ACHN (cell line): ENCODE results near the gene FHIT.
"Not testable (repeated sequence)": the region's sequence is repeated elsewhere in the genome, so short reads cannot be mapped to it uniquely, and the experiment has no call there.

Experiments
- DNase-seq: peaks from one replicate; pipeline ENCODE4 v3.0.0-alpha.2; 2015
- in situ Hi-C: cut with HindIII; loops from 2 replicates; pipeline ENCODE4 v1.10.0; 2017; ENCODE audit warnings: low sequenced_read_pairs, low pct_ligation_motif_present, low pct_unique_long_range_greater_than_20kb

FHIT gene

DNA sequence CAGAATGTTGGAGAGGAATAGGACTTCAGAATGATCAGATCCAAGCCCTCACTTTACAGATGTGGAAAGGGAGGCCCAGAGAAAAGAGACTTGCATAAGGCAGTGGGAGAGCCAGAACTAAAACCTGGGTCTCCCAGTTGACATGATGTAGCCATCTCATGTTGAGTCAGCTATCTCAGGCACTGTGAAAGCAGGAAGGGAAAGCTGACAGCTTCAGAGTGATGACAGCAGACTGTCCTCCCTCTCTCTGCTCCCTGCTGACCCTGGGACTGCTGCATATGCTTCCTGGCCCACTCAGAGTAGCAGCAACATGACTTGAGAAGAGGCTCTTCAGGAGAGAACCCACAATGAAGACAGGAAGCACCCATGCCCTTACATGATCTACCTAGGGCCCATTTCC is 14.7 kb downstream of the FHIT start:
- no peak for DNase-seq
- in situ Hi-C loops, result no loop called here

DNA sequence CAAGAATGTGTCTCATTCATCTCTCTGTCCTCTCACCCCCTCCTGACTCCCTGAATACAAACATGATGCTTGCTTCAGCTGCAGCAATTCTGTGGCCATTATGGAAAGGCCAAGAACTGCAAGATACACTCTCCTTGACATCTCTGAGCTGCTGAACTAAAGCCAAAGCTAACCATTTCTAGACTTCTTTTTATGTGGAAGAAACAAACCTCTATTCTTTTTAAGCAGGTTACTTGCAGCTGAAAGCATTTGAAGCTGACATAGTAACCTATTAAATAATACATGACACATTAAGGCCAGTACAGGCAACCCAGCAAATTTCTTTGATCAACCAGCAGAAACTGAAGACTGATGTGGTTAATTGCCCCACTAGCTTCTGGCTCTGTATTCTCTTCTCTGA is 17.5 kb downstream of the FHIT start:
- peak; percentile 85 for DNase-seq
- in situ Hi-C loops, result no loop called here

DNA sequence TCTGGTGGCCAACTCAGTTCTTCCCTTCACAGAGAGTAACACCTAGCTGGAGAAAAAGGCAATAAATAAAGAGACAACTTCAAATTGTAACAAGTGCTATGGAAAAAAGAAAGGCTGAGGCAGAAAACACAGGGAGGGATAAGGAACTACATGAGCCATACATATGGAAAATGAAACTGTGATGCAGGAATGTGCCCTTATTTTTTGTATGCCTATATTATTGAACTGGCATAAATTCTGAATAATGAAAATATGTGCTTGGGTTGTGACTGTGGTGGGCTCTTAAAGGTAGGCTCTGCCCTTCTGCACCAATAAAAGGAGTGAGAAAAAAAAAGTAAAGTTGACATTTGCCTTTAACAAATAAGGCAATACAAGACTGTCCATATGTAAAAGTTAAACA is 19.6 kb downstream of the FHIT start:
- no peak for DNase-seq
- in situ Hi-C loops, result no loop called here

DNA sequence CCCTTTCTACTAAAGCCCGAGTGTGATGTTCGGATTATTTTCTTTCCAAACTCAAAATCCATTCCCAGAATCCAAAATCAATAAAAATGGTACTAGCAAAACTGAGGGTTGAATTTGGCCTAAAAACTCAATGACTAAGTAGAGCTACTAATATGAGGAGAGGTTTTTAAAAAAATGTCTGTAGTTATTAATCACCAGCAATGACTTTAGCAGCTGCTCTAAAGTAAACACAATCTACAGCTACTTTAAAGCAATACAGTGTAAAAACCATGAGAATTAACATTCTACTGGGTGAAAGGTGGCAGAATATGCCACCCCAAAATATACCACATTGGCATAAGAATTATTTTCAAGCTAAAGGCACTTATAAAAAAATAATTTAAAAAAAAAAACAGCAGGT is 23.5 kb downstream of the FHIT start:
- no peak for DNase-seq
- in situ Hi-C loops, result no loop called here

DNA sequence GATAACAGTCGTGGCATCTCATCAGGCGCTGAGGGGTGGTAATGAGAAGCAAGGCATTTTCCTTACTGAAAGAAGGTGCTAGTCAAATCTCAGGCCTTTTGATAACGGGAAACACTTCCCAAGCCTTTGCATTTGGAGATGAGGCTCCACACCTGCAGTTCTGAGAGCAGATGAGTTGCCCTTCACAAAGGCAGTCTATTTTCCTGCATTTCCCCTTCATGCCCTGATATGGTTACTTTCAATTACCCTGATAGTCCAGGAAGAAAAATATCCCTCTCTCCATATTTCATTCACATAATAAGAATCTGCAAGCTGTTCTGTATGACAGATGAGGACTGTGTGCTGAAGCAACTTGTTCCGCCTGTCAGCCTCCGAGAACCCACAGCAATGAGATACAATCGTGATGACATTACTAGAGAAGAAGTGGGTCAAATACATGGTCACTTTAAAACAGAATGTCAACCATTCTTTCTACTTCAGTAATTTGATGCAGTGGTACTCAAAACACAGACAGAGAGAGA is 25.0 kb downstream of the FHIT start:
- DNase-seq, result no peak
- in situ Hi-C loops, result no loop called here

DNA sequence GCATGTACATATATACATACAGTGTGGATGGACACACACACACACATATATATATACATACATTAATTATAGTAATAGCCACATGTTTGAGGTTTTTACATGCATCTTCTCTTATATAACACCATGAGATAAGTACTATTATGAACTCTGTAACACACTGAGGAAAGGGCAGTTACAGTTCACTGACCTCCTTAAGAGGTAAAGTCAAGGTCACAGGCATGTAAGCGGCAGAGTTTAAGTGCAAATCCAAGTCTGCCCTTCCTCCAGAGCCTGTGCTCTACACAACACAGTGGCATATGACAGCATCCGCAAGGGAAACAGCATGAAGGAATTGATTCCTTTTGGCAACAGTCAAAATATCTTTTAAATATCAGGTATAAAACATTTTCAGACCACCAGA is 26.4 kb downstream of the FHIT start:
- DNase-seq, result no peak
- in situ Hi-C loops, result no loop called here

DNA sequence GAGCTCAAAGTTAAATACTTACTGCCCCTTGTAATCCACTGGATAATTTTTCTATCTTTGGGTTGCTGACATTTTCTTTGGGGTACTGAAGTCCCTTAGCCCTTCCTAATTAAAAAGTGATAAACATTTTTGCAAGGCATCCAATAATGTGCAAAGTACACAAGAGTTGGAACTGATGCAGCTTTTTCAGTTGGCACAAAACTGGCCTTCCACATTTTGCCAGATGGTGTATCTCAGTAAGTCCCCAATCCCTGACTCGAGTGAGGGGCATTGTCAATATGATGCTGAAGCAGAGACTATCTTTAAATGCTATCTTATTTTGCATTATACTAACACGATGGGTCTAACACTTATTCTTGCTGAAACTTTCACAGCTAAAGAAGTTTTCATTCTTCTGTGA is 27.8 kb downstream of the FHIT start:
- in situ Hi-C loops, result no loop called here
- DNase-seq, result no peak

DNA sequence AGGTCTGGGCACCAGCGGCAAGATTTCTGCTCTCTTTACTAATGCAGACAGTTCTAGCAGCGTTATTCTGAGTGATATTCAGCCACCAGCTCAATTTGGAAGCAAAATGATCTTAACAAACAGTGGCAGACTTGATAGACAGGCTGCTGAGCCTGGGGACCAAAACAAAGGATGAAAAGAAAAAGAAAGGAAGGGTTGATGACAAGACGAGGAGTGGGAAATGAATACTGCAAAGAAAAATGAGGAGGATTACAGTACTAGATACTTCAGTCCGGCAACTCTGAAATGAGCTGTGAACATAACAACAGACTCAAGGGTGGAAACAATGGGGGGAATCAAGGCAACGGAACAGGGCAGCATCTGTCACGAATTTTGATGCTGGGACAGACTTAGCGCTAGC is 28.8 kb downstream of the FHIT start:
- in situ Hi-C loops, result no loop called here
- no peak for DNase-seq

DNA sequence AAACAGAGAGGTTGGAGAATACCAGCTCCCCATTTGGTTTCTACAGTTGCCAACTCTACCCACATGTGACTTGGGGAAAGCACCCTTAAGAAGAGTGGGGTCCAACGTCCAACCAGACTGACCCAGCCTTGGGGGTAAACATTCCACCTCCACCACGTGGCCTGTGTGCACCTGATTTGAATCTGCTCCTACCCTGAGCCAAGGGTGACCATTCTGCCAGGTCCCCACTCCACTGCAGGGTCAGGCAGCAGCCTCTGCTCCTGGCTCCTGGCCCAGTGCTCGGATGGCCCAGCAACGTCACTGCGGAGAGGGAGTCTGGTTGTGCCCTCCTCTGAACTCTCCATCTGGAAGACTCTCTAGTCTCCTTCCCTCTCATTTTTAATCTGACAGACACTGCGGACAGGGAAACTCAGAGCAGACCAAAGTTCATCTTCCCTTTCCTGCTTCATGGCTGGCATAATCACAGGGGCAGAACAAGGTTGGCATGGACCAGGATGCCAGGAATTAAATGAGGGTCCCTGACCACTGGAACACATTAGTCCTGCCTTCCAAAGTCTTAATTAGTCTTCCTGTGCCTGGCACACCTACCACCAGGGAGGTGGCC is 29.4 kb downstream of the FHIT start:
- in situ Hi-C loops, result no loop called here
- DNase-seq, result no peak

DNA sequence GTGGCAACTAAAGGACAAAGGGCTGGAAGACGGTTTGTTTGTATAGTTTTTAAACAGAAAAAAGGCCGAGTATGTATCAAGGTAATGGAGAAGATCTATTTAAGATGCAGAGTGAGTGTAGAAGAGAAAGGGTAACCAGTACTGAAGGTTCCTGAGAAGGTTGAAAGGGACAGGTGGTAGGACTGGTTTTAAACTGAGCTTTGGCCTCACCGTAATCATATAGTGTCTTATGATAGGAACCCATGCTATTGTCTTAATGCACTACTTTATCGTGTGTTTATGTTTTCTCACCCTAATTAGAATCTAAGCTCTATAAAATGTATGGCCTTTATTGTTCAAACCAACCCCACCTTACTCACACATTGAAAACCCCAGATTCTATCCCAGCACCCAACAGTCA is 32.7 kb downstream of the FHIT start:
- in situ Hi-C loops, result no loop called here
- no peak for DNase-seq

DNA sequence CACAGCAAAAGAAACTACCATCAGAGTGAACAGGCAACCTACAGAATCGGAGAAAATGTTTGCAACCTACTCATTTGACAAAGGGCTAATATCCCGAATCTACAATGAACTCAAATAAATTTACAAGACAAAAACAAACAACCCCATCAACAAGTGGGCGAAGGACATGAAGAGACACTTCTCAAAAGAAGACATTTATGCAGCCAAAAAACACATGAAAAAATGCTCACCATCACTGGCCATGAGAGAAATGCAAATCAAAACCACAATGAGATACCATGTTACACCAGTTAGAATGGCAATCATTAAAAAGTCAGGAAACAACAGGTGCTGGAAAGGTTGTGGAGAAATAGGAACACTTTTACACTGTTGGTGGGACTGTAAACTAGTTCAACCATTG is 35.1 kb downstream of the FHIT start:
- DNase-seq, in situ Hi-C loops: not testable (repeated sequence)

DNA sequence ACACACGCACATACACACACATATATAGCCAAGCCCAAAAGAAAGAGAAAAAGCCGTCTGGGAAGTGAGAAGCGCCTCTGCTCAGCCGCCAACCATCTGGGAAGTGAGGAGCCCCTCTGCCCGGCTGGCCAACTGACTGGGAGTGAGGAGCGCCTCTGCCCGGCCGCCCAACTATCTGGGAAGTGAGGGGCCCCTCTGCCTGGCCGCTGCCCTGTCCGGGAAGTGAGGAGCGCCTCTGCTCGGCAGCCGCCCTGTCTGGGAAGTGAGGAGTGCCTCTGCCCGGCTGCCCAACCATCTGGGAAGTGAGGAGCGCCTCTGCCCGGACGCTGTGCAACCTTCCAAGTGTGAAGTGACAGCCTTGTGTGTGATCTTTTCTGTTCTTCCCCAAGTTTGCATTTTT is 49.2 kb downstream of the FHIT start:
- in situ Hi-C loops, result no loop called here

DNA sequence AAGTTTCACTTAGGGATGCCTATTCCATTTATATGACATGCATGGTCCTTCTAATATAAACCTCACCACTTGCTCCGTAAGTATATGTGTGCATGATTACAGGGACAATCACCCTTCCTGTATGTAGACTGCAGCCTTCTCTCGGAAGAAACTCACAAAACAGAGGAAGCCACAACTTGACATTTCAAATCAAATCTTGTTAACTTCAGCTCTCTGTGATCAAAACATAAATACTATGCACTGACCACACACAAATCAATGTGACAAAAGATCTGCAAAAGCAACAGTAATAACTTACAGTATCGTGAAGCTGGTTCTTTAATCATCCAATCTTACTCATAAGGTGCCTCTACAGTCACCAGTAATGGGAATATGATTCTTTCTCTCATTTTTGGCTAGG is 50.2 kb downstream of the FHIT start:
- no peak for DNase-seq
- in situ Hi-C loops, result no loop called here

More for the DNA sequence above, 49.2 kb downstream of the FHIT start:
- DNase-seq, result no peak

DNA sequence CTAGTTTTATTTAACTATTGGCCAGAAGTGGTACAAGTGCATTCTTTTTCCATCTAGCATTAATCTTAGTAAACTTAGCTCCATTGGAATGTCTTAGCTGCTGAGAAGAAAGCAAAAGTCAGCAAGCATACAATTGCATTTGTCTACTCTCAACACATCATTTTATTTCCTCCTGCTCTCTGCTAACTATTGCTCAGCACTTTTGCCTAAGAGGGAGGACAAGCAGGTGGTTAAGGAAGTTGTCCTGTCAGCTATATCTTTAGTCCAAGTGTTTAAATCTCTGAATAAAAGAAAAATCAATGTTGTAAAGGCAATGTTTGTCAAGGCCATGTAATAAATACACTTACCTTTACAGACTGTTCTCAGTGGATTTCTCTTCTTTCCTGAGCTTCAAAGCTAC is 51.0 kb downstream of the FHIT start:
- in situ Hi-C loops, result no loop called here

DNA sequence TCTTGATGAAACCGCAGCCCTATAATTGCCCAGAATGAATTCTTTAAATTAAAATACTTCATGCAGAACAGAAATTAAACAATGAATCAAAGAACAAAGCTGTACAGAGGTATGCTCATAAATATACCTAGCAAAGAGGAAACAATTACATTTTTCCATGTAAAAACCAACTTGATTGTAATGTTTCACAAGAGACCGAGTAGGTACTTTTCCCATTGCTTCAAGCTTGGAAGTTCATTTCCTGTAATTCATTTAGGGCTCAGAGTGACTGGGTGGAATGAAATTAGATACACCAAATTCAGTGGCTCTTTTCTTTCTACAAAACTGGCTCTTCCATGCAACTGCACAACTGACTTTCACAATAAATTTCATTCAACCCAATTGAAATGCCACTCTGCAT is 51.4 kb downstream of the FHIT start:
- in situ Hi-C loops, result no loop called here
- DNase-seq, result no peak

More for the DNA sequence above, 51.0 kb downstream of the FHIT start:
- DNase-seq, result no peak

DNA sequence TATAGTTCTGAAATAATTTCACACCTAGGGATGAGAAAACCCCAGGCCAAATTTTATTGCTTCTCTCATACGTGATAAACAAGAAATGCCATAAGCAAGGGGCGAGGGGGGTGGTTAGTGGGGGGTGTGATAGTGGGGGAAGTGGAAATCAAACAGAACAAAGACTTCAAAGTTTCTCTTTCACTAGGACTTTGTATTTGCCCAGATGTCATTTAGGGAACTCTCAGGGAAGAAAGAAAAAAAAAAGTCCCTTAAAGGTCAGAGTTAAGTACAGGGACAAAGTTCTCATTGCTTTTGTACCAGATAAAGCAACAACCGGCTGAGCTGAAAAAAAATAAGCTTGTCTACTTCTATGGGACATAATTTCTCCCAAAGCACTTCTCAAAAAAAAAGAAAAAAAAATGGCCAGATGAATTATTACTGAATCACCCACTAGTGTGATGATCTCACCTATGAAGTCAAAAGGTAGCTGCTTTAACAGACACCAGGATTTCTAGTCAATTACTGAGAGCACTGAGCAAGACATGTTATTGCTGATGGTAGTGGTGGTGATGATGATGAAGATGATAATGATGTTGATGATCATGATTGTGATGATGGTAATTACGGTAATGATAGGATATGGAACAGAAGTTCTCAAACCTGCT is 56.2 kb downstream of the FHIT start:
- in situ Hi-C loops, result no loop called here
- peak; percentile 15 for DNase-seq

DNA sequence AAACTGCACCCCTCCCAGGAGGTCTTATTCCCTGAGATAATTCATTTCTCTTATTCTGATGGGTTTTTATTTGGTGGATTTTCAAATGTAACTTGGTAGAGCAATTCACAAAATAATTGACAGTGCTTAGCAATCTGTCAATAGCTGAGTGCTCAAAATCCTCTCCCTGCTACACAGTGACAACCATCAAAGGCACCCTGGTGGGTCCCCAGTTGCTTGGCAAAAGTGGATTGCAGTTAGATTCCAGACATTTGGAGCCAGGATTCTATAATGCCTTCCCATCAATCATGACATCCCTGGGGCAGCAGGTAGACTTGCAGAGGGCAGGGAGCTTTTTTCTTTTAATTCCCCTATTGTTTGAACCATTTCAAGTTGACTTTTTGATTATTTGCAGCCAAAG is 59.0 kb downstream of the FHIT start:
- in situ Hi-C loops, result no loop called here
- no peak for DNase-seq

DNA sequence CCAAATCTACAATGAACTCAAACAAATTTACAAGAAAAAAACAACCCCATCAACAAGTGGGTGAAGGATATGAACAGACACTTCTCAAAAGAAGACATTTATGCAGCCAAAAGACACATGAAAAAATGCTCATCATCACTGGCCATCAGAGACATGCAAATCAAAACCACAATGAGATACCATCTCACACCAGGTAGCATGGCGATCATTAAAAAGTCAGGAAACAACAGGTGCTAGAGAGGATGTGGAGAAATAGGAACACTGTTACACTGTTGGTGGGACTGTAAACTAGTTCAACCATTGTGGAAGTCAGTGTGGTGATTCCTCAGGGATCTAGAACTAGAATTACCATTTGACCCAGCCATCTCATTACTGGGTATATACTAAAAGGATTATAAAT is 61.0 kb downstream of the FHIT start:
- in situ Hi-C loops, DNase-seq: not testable (repeated sequence)

DNA sequence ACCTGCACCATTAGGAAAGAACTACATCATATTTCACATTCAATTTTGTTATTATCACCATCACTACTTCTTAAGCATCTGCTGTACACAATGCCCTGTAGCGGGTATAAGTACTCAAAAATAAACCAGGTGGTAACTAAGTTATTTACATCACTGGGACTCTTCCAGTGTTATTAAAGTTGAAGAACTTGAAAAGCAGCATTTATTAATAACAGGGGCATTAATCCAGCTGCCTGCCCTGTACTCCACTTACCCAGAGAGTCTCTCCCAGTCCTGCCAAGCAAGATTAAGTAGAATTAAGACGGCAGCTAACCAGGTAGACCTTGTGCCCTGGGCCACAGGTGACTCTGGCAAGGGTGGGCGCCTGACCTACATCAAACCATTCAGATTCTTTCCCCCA is 65.2 kb downstream of the FHIT start:
- in situ Hi-C loops, result no loop called here
- DNase-seq, result no peak

DNA sequence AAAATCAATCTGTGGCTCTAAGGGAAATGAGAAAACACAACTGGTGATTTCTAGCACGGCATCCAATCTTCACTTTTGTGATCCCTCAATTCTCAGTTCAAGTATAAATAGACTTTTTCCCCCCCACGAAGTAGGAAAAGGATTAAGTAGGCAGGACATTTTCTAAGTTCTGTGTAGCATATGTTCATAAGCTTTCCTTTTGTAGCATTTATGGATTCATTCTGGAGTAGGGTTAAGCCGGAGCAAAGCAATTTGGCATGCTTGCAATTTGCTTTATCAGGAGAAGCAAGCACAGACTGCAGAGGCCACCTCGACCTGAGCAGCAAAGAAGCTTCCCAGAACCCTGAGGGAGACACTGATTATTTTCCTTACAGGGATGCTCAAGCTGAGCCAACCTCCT is 66.3 kb downstream of the FHIT start:
- DNase-seq, result no peak
- in situ Hi-C loops, result no loop called here
